ENCODE measurements around the gene SENP6. TPM values are rescaled to one million over a fixed set of nuclear protein-coding genes. Genes with fewer than 3 reads are reported as not detected.
"Not testable (repeated sequence)": the region's sequence is repeated elsewhere in the genome, so short reads cannot be mapped to it uniquely, and the experiment has no call there.

Gene SENP6
- total RNA-seq (2014; rRNA removed; shearing (Covaris generic); ENCODE audit: low replicate concordance), result 71.4 and 139 TPM in 2 replicates

GRCh38 chr6:75601304-75602245 lies at the start of gene SENP6:
SENP6 (plus strand) TSS chr6:75601880; CDS start chr6:75602525, 645 bp downstream.
- peak within 1 kb of the TSS; percentile 73; the same call in 1 of the 2 replicates for H2AFZ ChIP-seq (ENCODE audit: low read length)
- no peaks in the 10 kb centered on the region for H3K36me3 ChIP-seq (ENCODE audit: insufficient read depth, low read length)
- no peaks in the 10 kb centered on the region for H3K9me2 ChIP-seq (replicated peaks; ENCODE audit: insufficient read depth, low read length)
- no peaks in the 10 kb centered on the region for H3K9me3 ChIP-seq (ENCODE audit: low read length)
- peaks cover 18% of the 10 kb centered on the region for H4K20me1 ChIP-seq (ENCODE audit: insufficient read depth, low read depth, low read length)
- H3K27ac ChIP-seq (ENCODE audit: low read length), result peak within 1 kb of the TSS; percentile 83
- no peaks in the 10 kb centered on the region for H3K27me3 ChIP-seq (ENCODE audit: low read length)
- H3K9ac ChIP-seq (ENCODE audit: low read length), result peak within 1 kb of the TSS; percentile 98
- H3K4me1 ChIP-seq (ENCODE audit: low read length), result peaks cover 43% of the 10 kb centered on the region
- H3K79me2 ChIP-seq (ENCODE audit: low read length), result peaks cover 60% of the 10 kb centered on the region
- peak within 1 kb of the TSS; percentile 97 for H3K4me2 ChIP-seq (ENCODE audit: low read depth, low read length, poor library complexity, severe bottlenecking)
- H3K4me3 ChIP-seq (ENCODE audit: low read length), result peak within 1 kb of the TSS; percentile 76
- DNase-seq, result peak; percentile 92

GRCh38 chr6:75556240-75556639 lies 45.4 kb upstream of the SENP6 start:
- Histone ChIP-seq H3K79me2 (ENCODE audit: low read length) (no peaks in the 10 kb centered on the region), H3K27ac (ENCODE audit: low read length) (no peak overlapping the region), H3K4me2 (ENCODE audit: low read depth, low read length, poor library complexity, severe bottlenecking) (no peak overlapping the region), H2AFZ (ENCODE audit: low read length) (no peak overlapping the region), H4K20me1 (ENCODE audit: insufficient read depth, low read depth, low read length) (no peaks in the 10 kb centered on the region), H3K36me3 (ENCODE audit: insufficient read depth, low read length) (no peaks in the 10 kb centered on the region), H3K9me2 (replicated peaks; ENCODE audit: insufficient read depth, low read length) (no peaks in the 10 kb centered on the region), H3K27me3 (ENCODE audit: low read length) (no peaks in the 10 kb centered on the region), H3K9ac (ENCODE audit: low read length) (no peak overlapping the region), H3K9me3 (ENCODE audit: low read length) (no peaks in the 10 kb centered on the region), H3K4me3 (ENCODE audit: low read length) (no peak overlapping the region), H3K4me1 (ENCODE audit: low read length) (no peaks in the 10 kb centered on the region)
- DNase-seq, result no peak

GRCh38 chr6:75557068-75557467 lies 44.6 kb upstream of the SENP6 start:
- no peaks in the 10 kb centered on the region for H3K9me2 ChIP-seq (replicated peaks; ENCODE audit: insufficient read depth, low read length)

GRCh38 chr6:75563032-75563431 lies 38.6 kb upstream of the SENP6 start:
- H3K79me2 ChIP-seq (ENCODE audit: low read length), result no peaks in the 10 kb centered on the region
- no peak overlapping the region for H3K4me2 ChIP-seq (ENCODE audit: low read depth, low read length, poor library complexity, severe bottlenecking)
- no peak overlapping the region for H3K4me3 ChIP-seq (ENCODE audit: low read length)
- no peaks in the 10 kb centered on the region for H4K20me1 ChIP-seq (ENCODE audit: insufficient read depth, low read depth, low read length)
- peaks cover 9% of the 10 kb centered on the region for H3K9me3 ChIP-seq (ENCODE audit: low read length)
- no peak overlapping the region for H3K9ac ChIP-seq (ENCODE audit: low read length)
- DNase-seq, result peak; percentile 78
- no peaks in the 10 kb centered on the region for H3K9me2 ChIP-seq (replicated peaks; ENCODE audit: insufficient read depth, low read length)
- no peaks in the 10 kb centered on the region; the same call in 1 of the 2 replicates for H3K27me3 ChIP-seq (ENCODE audit: low read length)
- no peak overlapping the region for H3K27ac ChIP-seq (ENCODE audit: low read length)
- no peaks in the 10 kb centered on the region for H3K4me1 ChIP-seq (ENCODE audit: low read length)
- H2AFZ ChIP-seq (ENCODE audit: low read length), result no peak overlapping the region
- H3K36me3 ChIP-seq (ENCODE audit: insufficient read depth, low read length), result no peaks in the 10 kb centered on the region

More at GRCh38 chr6:75557068-75557467, 44.6 kb upstream of the SENP6 start:
- Histone ChIP-seq H3K27ac (ENCODE audit: low read length) (no peak overlapping the region), H3K4me3 (ENCODE audit: low read length) (no peak overlapping the region), H3K36me3 (ENCODE audit: insufficient read depth, low read length) (no peaks in the 10 kb centered on the region), H3K4me1 (ENCODE audit: low read length) (no peaks in the 10 kb centered on the region), H3K9ac (ENCODE audit: low read length) (no peak overlapping the region), H3K27me3 (ENCODE audit: low read length) (no peaks in the 10 kb centered on the region), H3K9me3 (ENCODE audit: low read length) (no peaks in the 10 kb centered on the region), H3K4me2 (ENCODE audit: low read depth, low read length, poor library complexity, severe bottlenecking) (no peak overlapping the region), H4K20me1 (ENCODE audit: insufficient read depth, low read depth, low read length) (no peaks in the 10 kb centered on the region), H3K79me2 (ENCODE audit: low read length) (no peaks in the 10 kb centered on the region), H2AFZ (ENCODE audit: low read length) (no peak overlapping the region)
- DNase-seq, result no peak

GRCh38 chr6:75566137-75566767 lies 35.4 kb upstream of the SENP6 start:
- Histone ChIP-seq H3K36me3 (ENCODE audit: insufficient read depth, low read length) (no peaks in the 10 kb centered on the region), H3K79me2 (ENCODE audit: low read length) (no peaks in the 10 kb centered on the region), H3K9ac (ENCODE audit: low read length) (no peak overlapping the region), H3K9me2 (replicated peaks; ENCODE audit: insufficient read depth, low read length) (no peaks in the 10 kb centered on the region), H3K27me3 (ENCODE audit: low read length) (no peaks in the 10 kb centered on the region; the same call in 1 of the 2 replicates), H4K20me1 (ENCODE audit: insufficient read depth, low read depth, low read length) (no peaks in the 10 kb centered on the region), H3K4me3 (ENCODE audit: low read length) (no peak overlapping the region), H2AFZ (ENCODE audit: low read length) (no peak overlapping the region), H3K9me3 (ENCODE audit: low read length) (peaks cover 9% of the 10 kb centered on the region), H3K4me1 (ENCODE audit: low read length) (no peaks in the 10 kb centered on the region), H3K27ac (ENCODE audit: low read length) (no peak overlapping the region), H3K4me2 (ENCODE audit: low read depth, low read length, poor library complexity, severe bottlenecking) (no peak overlapping the region)
- no peak for DNase-seq

- no peak overlapping the region for H3K4me3 ChIP-seq (ENCODE audit: low read length)
- H4K20me1 ChIP-seq (ENCODE audit: insufficient read depth, low read depth, low read length), result no peaks in the 10 kb centered on the region
- no peaks in the 10 kb centered on the region for H3K79me2 ChIP-seq (ENCODE audit: low read length)
- H3K27me3 ChIP-seq (ENCODE audit: low read length), result no peaks in the 10 kb centered on the region; the same call in 1 of the 2 replicates
- H3K9ac ChIP-seq (ENCODE audit: low read length), result no peak overlapping the region
- no peak overlapping the region for H2AFZ ChIP-seq (ENCODE audit: low read length)
- no peaks in the 10 kb centered on the region for H3K9me2 ChIP-seq (replicated peaks; ENCODE audit: insufficient read depth, low read length)
- H3K36me3 ChIP-seq (ENCODE audit: insufficient read depth, low read length), result no peaks in the 10 kb centered on the region
- H3K4me2 ChIP-seq (ENCODE audit: low read depth, low read length, poor library complexity, severe bottlenecking), result no peak overlapping the region
- H3K9me3 ChIP-seq (ENCODE audit: low read length), result peaks cover 9% of the 10 kb centered on the region
- H3K4me1 ChIP-seq (ENCODE audit: low read length), result no peaks in the 10 kb centered on the region
- DNase-seq, result no peak
- no peak overlapping the region for H3K27ac ChIP-seq (ENCODE audit: low read length)
These were observed 33.6 kb upstream of the SENP6 start for GRCh38 chr6:75568100-75568499.

GRCh38 chr6:75568965-75569364 lies 32.7 kb upstream of the SENP6 start:
- no peak overlapping the region for H3K27ac ChIP-seq (ENCODE audit: low read length)
- H2AFZ ChIP-seq (ENCODE audit: low read length), result no peak overlapping the region
- DNase-seq, result no peak
- H3K9me2 ChIP-seq (replicated peaks; ENCODE audit: insufficient read depth, low read length), result no peaks in the 10 kb centered on the region
- no peak overlapping the region for H3K9ac ChIP-seq (ENCODE audit: low read length)
- no peak overlapping the region for H3K4me2 ChIP-seq (ENCODE audit: low read depth, low read length, poor library complexity, severe bottlenecking)
- no peaks in the 10 kb centered on the region; the same call in 1 of the 2 replicates for H3K27me3 ChIP-seq (ENCODE audit: low read length)
- H3K79me2 ChIP-seq (ENCODE audit: low read length), result no peaks in the 10 kb centered on the region
- no peaks in the 10 kb centered on the region for H4K20me1 ChIP-seq (ENCODE audit: insufficient read depth, low read depth, low read length)
- H3K36me3 ChIP-seq (ENCODE audit: insufficient read depth, low read length), result no peaks in the 10 kb centered on the region
- H3K4me3 ChIP-seq (ENCODE audit: low read length), result no peak overlapping the region
- no peaks in the 10 kb centered on the region for H3K4me1 ChIP-seq (ENCODE audit: low read length)
- H3K9me3 ChIP-seq (ENCODE audit: low read length), result peaks cover 9% of the 10 kb centered on the region

- not testable (repeated sequence) for H3K27ac ChIP-seq (ENCODE audit: low read length); H3K4me3 ChIP-seq (ENCODE audit: low read length); H3K9ac ChIP-seq (ENCODE audit: low read length); H4K20me1 ChIP-seq (ENCODE audit: insufficient read depth, low read depth, low read length); H3K36me3 ChIP-seq (ENCODE audit: insufficient read depth, low read length); DNase-seq; H3K4me2 ChIP-seq (ENCODE audit: low read depth, low read length, poor library complexity, severe bottlenecking); H3K4me1 ChIP-seq (ENCODE audit: low read length); H2AFZ ChIP-seq (ENCODE audit: low read length); H3K9me3 ChIP-seq (ENCODE audit: low read length); H3K27me3 ChIP-seq (ENCODE audit: low read length); H3K79me2 ChIP-seq (ENCODE audit: low read length); H3K9me2 ChIP-seq (replicated peaks; ENCODE audit: insufficient read depth, low read length)
These were observed 31.0 kb upstream of the SENP6 start for GRCh38 chr6:75570671-75571070.

Measured in Karpas-422 (cell line).